Ishikawa (cell line): ENCODE measurements around the gene CRTAC1.

Experiments used
- CEBPB ChIP-seq: IDR thresholded peaks from 2 replicates; pipeline ENCODE4 v1.6.1; 2012
- CREB1 ChIP-seq: IDR thresholded peaks from 2 replicates; pipeline ENCODE4 v1.6.1; 2012; ENCODE audit warnings: low read depth
- EGR1 ChIP-seq: IDR thresholded peaks from 2 replicates; pipeline ENCODE4 v1.6.1; 2012
- EP300 ChIP-seq: IDR thresholded peaks from 2 replicates; pipeline ENCODE4 v1.6.1; 2012; ENCODE audit warnings: borderline replicate concordance
- FOXM1 ChIP-seq: IDR thresholded peaks from 2 replicates; pipeline ENCODE4 v1.6.1; 2012; ENCODE audit warnings: low read depth, borderline replicate concordance
- MAX ChIP-seq: IDR thresholded peaks from 2 replicates; pipeline ENCODE4 v1.6.1; 2012
- NFIC ChIP-seq: IDR thresholded peaks from 2 replicates; pipeline ENCODE4 v1.6.1; 2012
- RAD21 ChIP-seq: IDR thresholded peaks from 2 replicates; pipeline ENCODE4 v1.6.1; 2012; ENCODE audit warnings: low read depth
- REST ChIP-seq: IDR thresholded peaks from 2 replicates; pipeline ENCODE4 v1.6.1; 2012; ENCODE audit warnings: low read depth, mild to moderate bottlenecking
- TAF1 ChIP-seq: IDR thresholded peaks from 2 replicates; pipeline ENCODE4 v1.6.1; 2012; ENCODE audit warnings: low read depth, mild to moderate bottlenecking
- TCF12 ChIP-seq: IDR thresholded peaks from 2 replicates; pipeline ENCODE4 v1.6.1; 2012; ENCODE audit warnings: low read depth
- TEAD4 ChIP-seq: IDR thresholded peaks from 2 replicates; pipeline ENCODE4 v1.6.1; 2012
- USF1 ChIP-seq: IDR thresholded peaks from 2 replicates; pipeline ENCODE4 v1.6.1; 2012
- YY1 ChIP-seq: IDR thresholded peaks from 2 replicates; pipeline ENCODE4 v1.6.1; 2012; ENCODE audit warnings: low read depth
- ZBTB7A ChIP-seq: IDR thresholded peaks from 2 replicates; pipeline ENCODE4 v1.6.1; 2012; ENCODE audit warnings: low read depth

The CRTAC1 gene

GRCh38 chr10:97898429-97898828 is 132.0 kb downstream of the CRTAC1 start:
- TF ChIP-seq USF1 (no peak), ZBTB7A (no peak)

- no peak for TF ChIP-seq CEBPB
- TF ChIP-seq YY1, result no peak
- no peak for TF ChIP-seq MAX
- TF ChIP-seq TEAD4, result no peak
- TF ChIP-seq TAF1, result no peak
- no peak for TF ChIP-seq REST
- no peak for TF ChIP-seq TCF12
- TF ChIP-seq NFIC, result no peak
- TF ChIP-seq EGR1, result no peak
- TF ChIP-seq USF1, result no peak
- TF ChIP-seq RAD21, result no peak
- TF ChIP-seq EP300, result no peak
- no peak for TF ChIP-seq ZBTB7A
- TF ChIP-seq CREB1, result no peak
- TF ChIP-seq FOXM1, result no peak
Observed at GRCh38 chr10:97896756-97897358, 133.6 kb downstream of the CRTAC1 start.

- TF ChIP-seq YY1 (no peak), TCF12 (no peak), ZBTB7A (no peak), CEBPB (no peak), FOXM1 (no peak), RAD21 (no peak), MAX (no peak), EP300 (no peak)
Observed at GRCh38 chr10:97895915-97896314, 134.5 kb downstream of the CRTAC1 start.

GRCh38 chr10:97895084-97895483 is 135.3 kb downstream of the CRTAC1 start:
- no peak for TF ChIP-seq USF1
- TF ChIP-seq NFIC, result no peak
- no peak for TF ChIP-seq TCF12
- TF ChIP-seq CEBPB, result no peak
- no peak for TF ChIP-seq TAF1

- no peak for TF ChIP-seq REST
- no peak for TF ChIP-seq USF1
- no peak for TF ChIP-seq YY1
- no peak for TF ChIP-seq CREB1
- no peak for TF ChIP-seq TEAD4
- TF ChIP-seq EGR1, result no peak
- TF ChIP-seq NFIC, result no peak
- TF ChIP-seq RAD21, result no peak
- no peak for TF ChIP-seq TAF1
- TF ChIP-seq FOXM1, result no peak
Observed at GRCh38 chr10:97894092-97894491, 136.3 kb downstream of the CRTAC1 start.

- TF ChIP-seq USF1 (0 out of 2 replicates have a peak, but pooled peaks have one; percentile 12), EGR1 (no peak)
Observed at GRCh38 chr10:97892939-97893338, 137.5 kb downstream of the CRTAC1 start.
